Sciatic nerve (tissue), 2 donors: ENCODE results near the gene POLN. TPM values are rescaled to one million over a fixed set of nuclear protein-coding genes. Genes with fewer than 3 reads are reported as not detected.

Experiments used
- ATAC-seq: fragments of 200-7000 bp; cut with Tn5 transposase; one replicate; pipeline ENCODE4 v1.9.1; 2020; ENCODE audit warnings: mild to moderate bottlenecking, moderate library complexity
- DNase-seq: peaks from one replicate; pipeline ENCODE4 v3.0.0-alpha.2; 2020; ENCODE audit warnings: low spot score
- intact Hi-C: fragments of 100-400 bp; cut with DNase I; formaldehyde crosslinking; loops from one replicate; pipeline ENCODE4 v1.14.2; 2022
- total RNA-seq: library from RNA; stranded (reverse); fragmentation: NEBNext Ultra II Directional; extraction: Animal tissue kit (Norgen Biotek cat#: 25700); gene quantifications from one replicate; pipeline ENCODE4 v1.2.1, GENCODE V29; 2021
- donor health status: DM: no; HTN: no; CAD: no.
- donor health status: DM: no; HTN: no; CAD: no.

POLN gene
- total RNA-seq, 1 donor from 2014 or later: 7.7 TPM

GRCh38 chr4:2142630-2143427, 99.1 kb downstream of the POLN start:
- peak; percentile 75 for ATAC-seq
- DNase-seq: no peak
- intact Hi-C loops: no loop called here

GRCh38 chr4:2141762-2142451, 100.0 kb downstream of the POLN start:
- ATAC-seq (peak; percentile 95), DNase-seq (no peak)
- intact Hi-C loops: no loop called here

DNA sequence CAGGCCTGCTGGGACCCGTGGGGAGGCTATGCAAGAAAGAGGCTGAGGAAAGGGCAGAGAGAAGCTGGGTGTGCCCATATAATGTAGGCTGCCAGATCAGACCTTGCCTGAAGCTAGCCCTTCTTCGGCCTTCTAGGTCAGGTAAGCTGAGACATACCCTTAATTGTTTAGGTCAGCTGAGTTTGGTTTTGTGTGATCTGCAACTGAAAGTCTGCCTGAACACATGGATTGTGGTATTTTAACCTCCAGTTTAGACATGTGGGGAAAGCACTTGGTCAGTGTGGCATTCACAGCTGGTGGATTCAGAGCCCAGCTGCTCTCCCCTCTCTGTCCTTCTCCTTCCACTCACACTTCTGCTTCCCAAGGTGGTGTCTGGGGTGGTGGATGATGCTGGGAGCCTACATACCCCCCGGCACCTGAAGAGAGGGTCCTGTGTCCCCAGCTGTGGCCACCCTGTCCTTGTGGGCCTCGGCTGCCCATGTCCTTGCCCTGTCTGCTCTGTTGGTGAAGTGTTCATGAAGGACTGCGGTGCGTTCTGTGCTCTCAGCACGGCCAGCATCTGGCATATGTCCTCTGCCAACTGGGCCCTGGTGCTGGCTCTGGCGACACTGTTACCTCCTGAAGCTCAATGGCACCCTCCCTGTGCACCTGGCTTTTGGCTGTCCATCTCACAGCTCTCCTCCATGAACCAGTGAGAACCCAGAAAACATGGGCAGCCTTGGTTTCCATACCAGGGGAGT, 100.7 kb downstream of the POLN start:
- DNase-seq (no peak), ATAC-seq (peak; percentile 34)
- intact Hi-C loops: no loop called here

DNA sequence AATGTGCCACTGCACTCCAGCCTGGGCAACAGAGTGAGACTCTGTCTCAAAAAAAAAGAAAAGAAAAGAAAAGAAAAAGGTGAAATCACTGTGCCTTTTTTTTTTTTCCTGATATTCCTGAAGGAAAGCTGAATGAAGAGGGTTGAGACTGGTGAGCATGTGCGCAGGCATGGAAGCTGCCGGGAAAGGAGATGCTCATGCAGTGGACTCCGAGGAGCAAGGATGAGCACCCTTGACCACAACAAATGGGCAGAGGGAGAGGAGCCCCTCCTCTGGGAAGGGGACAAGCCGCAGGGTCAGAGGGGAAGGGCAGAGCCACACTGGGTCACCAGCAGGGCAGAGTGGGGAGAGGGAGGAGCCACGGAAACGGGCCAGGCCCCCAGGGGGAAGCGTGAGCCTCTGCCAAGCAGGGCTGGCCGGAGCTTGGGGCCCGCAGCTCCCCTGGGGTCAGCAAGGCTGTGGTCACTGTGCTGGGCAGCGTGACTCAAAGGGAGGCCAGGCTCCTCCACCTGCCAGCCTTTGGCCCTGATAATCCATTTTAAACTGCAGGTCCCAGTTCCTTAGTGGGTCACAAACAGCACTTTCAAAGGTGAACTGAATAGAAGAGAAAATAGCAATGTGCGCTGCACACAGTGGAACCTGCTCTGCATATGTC, 102.9 kb downstream of the POLN start:
- intact Hi-C loops: loop anchor here (5.0 kb wide), 1 partner anchor 637 kb away; no protein-coding TSS in a partner anchor
- DNase-seq (no peak), ATAC-seq (no peak)

DNA sequence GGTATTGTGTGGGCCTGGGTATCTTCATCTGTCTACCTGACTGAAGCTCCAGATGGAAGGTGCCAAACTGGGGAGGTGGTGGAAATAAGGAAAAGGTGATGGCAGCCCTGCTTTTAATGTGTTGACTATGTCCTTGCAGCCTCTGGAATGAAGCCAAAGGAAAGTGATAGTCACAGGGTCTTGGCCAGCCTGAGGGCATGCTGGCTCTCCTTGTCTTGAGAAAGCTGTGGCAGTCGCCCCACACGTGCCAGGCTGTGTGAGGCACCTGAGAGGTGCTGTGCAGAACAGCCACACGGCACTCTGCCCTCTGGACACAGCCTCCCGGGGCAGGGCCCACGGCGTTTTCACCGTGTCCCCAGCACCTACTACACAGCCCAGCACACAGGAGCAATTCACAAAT, 105.2 kb downstream of the POLN start:
- intact Hi-C loops: loop anchor here (5.0 kb wide), 1 partner anchor 634 kb away; no protein-coding TSS in a partner anchor
- DNase-seq: no peak
- no peak for ATAC-seq

DNA sequence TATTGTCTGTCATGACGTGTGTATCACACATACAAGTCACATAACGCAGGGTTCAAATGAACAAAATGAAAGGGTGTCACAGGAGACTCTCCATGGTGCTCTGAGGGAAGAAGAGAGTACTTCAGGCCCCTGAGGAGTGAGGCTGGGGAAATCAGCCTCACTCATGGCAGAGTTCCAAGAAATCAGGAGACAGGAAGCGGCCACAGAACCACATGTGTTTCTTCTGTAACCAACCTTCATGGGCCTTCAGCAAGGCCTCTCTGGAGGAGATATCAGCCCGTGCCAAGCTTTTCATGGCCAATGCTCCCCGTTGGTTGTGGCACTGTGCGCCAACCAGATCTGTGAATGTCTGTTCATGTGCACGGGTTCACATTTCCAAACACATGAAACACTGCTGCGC, 106.8 kb downstream of the POLN start:
- intact Hi-C loops: loop anchor here (5.0 kb wide), 1 partner anchor 633 kb away; no protein-coding TSS in a partner anchor
- no peak for ATAC-seq
- DNase-seq: no peak

GRCh38 chr4:2132438-2132837, 109.5 kb downstream of the POLN start:
- intact Hi-C loops: no loop called here
- no peak for DNase-seq
- ATAC-seq: no peak

DNA sequence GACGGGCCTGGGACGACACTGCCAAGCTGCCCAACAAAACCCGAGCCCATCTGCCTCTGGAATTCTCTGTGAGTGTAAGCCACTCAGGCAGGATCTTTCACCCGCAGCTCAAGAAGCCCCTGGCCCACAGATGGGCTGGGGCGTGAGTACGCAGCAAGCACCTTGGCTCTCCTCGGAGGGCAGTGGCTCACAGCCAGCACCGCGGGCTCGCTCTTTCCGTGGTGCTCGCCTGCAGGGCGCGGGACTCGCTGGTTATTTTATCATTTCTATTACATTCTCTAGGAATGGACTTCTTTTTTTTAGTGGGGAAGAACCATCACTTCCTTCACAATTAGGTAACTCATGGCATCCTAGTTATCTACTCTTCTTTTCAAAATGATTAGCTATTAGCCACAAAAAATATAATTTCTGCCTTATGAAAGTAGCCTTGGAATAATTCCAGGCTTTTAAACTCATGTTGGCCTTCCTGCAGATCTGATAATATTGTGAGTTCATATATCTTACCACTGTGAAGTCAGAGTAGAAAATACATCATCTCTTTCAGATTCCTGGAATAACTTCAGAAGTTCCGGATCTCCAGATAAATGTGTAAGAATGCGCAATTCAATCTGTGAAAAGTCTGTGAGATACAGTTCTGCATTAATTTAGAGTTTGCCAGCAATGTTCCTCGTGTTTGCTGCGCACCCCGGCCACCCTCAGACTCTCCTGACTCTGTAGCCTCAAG, 114.2 kb downstream of the POLN start:
- no peak for ATAC-seq
- intact Hi-C loops: no loop called here
- no peak for DNase-seq

DNA sequence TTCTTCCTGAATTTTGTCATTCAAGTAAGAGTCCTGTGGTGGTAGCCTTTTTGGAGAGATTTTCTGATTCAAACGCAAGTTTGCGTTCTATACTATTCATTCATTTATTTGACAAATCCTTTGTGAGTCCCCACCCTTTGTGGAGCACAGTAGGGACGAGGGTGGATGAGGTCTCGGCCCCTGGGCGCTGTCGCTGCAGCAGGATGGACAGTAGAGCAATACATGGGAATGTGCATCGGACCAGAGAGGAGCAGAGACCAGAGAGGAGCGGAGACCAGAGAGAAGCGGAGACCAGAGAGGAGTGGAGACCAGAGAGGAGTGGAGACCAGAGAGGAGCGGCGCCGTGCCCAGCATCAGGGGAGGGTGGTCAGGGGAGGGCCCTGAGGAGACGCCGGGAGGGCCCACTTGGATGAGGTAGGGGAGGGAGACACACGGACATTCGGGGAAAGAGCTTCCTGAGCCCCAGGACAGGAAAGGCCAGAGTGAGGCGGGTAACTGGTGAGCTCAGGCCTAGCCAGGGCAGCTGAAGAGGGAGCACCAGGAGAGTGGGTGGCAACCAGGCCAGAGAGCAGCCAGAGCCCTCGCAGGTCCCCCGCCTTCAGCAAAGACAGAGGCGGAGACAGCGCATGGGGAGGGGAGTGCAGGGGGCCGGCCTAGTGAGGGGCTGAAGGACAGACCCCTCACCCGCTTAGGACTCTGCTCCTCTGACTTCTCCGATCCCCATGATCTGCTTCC, 115.4 kb downstream of the POLN start:
- DNase-seq (no peak), ATAC-seq (no peak)
- intact Hi-C loops: no loop called here

- ATAC-seq: no peak
- intact Hi-C loops: loop anchor here (1.0 kb wide), 1 partner anchor 32 kb away; no protein-coding TSS in a partner anchor
These were observed 116.1 kb downstream of the POLN start for GRCh38 chr4:2125831-2126230.

DNA sequence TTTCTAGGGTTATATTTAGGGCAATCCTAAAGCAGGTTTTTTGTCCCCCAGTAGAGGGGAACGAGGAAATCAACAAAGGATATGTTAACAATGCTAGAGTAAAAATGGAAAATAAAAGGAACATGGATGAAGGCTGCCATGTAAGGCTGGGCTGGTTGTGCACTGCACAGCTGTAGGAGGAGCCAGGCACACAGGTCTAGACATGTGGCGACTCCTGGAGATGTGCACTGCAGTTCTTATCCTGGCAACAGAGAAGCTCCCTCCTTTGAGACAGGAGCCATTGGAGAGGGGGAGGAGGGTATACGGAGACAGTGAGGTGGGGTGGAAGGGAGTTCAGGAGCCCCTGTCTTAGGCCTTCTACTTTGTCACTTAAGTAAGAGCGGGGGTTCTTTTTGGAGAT, 116.9 kb downstream of the POLN start:
- DNase-seq: no peak
- intact Hi-C loops: loop anchor here (1.0 kb wide), 1 partner anchor 31 kb away; no protein-coding TSS in a partner anchor
- no peak for ATAC-seq

More at GRCh38 chr4:2125831-2126230, 116.1 kb downstream of the POLN start:
- DNase-seq: no peak

- intact Hi-C loops: no loop called here
- ATAC-seq (no peak), DNase-seq (no peak)
These were observed 125.1 kb downstream of the POLN start for GRCh38 chr4:2116687-2117400.

GRCh38 chr4:2105559-2105958, 136.4 kb downstream of the POLN start:
- DNase-seq (no peak), ATAC-seq (no peak)
- intact Hi-C loops: no loop called here

DNA sequence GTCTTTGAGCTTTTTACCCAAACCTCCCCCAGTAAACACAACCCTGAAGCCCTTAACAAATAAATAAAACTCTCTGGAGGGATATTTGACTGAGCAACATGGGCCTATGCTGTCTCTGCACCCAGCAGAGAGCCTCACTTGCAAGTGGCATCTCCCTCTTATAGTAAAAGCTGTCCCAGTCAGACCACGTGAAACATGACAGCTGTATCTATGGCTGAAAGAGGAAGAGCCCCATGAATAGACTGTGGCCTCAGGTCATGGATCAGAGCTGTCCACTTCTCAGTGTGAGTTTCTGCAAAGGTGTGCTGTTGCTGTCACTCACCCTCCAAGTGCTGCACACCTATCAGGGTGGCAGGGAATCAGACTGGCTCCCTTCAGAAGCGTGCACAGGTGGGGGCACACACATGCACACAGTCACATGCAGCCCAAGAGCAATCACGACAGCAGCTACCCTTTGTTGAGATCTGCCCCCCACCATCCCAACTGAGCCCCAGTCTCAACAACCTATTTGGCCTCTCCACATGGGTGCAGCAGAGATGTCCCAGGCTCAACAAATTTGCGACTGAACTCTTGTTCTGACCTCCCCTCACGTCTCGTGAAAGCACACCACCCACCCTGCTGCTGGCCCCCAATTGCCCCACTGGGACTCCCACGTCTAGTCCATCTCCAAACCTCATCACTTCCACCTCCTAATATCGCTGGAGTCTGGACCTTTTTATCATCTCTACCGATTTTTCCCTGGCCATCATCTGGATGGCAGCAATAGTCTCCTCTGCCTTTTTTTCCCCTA, 137.2 kb downstream of the POLN start:
- no peak for DNase-seq
- intact Hi-C loops: no loop called here
- ATAC-seq: no peak

GRCh38 chr4:2103843-2104547, 137.9 kb downstream of the POLN start:
- no peak for ATAC-seq
- intact Hi-C loops: no loop called here
- DNase-seq: no peak
